Measurements from ENCODE around the gene SLC22A3.

Gene SLC22A3

GRCh38 chr6:160408528-160408927 is 60.4 kb downstream of the SLC22A3 start:
- DNase-seq (ENCODE audit: low read depth in 4 of 4, low spot score in 1 of 4) = no peak

- DNase-seq (ENCODE audit: low read depth in 4 of 4, low spot score in 1 of 4) = no peak
These were observed 64.8 kb downstream of the SLC22A3 start for GRCh38 chr6:160412993-160413392.

DNA sequence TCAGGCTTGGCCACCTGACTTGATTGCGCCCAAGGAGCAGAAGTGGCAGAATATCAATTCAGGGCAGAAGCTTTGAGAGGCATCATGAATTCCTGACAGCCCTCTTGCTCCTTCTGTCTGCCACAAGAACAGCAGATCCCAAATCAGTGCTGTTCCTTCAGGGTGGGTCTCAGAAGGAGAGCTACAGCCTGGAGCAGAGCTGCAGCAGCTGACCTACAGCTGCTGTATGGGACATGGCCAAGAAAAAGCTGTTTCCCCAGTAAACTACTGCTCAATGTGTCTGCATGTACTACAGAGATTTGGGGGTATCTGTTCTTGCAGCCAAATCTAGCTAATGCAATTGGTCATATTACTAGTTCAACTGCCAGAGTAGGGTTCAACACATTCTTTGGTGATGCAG is 69.0 kb downstream of the SLC22A3 start:
- DNase-seq (ENCODE audit: low read depth in 4 of 4, low spot score in 1 of 4) = no peak

- no peak for DNase-seq (ENCODE audit: low read depth in 4 of 4, low spot score in 1 of 4)
These were observed 69.4 kb downstream of the SLC22A3 start for GRCh38 chr6:160417550-160417949.

- no peak for DNase-seq (ENCODE audit: low read depth in 4 of 4, low spot score in 1 of 4)
These were observed 70.2 kb downstream of the SLC22A3 start for GRCh38 chr6:160418370-160418769.

DNA sequence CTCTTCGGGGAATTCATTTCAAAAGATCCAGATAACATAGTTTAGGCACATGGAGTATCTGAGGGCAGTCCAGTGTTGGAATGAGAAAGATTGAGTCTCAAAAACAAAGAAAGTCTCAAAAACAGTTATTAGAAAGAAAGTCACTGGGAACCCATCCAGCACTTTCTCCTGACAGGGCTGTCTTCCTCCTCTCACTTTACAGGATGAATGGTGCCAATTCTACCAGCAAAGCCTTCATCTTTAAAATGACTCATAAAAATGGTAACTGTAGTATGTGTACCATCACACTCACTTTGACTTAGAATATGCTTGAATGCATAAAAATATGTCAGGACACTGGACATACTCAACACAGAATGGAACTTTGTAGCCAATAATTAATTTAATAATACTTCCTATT is 71.3 kb downstream of the SLC22A3 start:
- no peak for DNase-seq (ENCODE audit: low read depth in 4 of 4, low spot score in 1 of 4)

DNA sequence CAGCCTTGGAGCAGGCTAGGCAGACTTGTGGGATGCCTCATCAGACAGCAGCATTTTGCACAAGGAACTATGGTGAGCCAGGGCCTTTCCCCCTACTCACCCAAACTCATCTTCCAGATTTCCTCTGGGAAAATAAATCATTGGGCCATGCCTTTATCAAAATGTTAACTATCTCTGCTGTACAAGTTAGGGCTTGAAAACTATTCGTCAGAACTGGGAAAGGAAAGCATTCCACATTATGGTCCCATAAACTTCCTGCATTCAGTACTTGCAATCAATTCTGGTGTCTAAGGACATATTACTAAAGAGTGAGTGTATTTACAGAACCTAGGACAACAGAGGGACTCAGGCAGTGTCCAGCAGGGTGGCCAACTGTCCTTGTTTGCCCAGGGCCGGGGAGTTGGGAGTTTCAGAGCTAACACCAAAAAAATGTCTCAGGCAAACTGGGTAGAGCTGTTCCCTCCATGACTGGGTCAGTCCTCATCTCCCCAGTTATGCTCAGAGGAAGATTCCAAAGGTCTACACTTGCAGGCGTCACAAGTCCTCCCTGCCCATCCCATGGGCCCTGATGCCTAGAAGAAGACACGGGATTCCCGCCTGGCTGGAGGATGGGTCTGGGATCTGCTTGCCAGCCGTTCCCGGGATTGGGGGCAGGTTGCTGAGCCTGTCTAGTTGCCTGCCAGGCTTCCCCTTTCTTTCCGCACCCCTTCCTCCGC is 72.2 kb downstream of the SLC22A3 start:
- DNase-seq (ENCODE audit: low read depth in 4 of 4, low spot score in 1 of 4) = no peak

GRCh38 chr6:160420969-160421556 is 72.9 kb downstream of the SLC22A3 start:
- DNase-seq (ENCODE audit: low read depth in 4 of 4, low spot score in 1 of 4) = no peak

DNA sequence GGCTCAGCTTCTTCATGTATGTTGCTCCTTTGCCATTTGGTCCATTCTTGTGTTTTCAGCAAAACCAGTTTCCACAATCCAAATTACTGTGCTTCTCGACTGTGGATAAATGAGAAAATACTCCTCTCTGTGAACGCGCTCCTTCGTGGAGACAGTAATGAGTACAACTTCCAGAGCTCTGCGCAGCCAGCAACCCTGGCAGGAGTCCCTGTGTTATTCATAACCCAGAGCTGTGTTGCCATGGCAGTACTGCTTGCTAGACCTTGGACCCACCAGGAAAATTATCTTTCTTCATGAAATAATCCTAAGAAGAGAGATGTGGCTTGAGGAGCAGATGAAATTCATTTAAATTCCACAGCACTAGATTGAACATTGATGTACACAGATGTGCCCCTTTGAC is 73.7 kb downstream of the SLC22A3 start:
- DNase-seq (ENCODE audit: low read depth in 4 of 4, low spot score in 1 of 4) = no peak

- DNase-seq (ENCODE audit: low read depth in 4 of 4, low spot score in 1 of 4) = no peak
These were observed 76.1 kb downstream of the SLC22A3 start for GRCh38 chr6:160424256-160424655.

- DNase-seq (ENCODE audit: low read depth in 4 of 4, low spot score in 1 of 4) = no peak
These were observed 78.0 kb downstream of the SLC22A3 start for GRCh38 chr6:160426136-160426535.

DNA sequence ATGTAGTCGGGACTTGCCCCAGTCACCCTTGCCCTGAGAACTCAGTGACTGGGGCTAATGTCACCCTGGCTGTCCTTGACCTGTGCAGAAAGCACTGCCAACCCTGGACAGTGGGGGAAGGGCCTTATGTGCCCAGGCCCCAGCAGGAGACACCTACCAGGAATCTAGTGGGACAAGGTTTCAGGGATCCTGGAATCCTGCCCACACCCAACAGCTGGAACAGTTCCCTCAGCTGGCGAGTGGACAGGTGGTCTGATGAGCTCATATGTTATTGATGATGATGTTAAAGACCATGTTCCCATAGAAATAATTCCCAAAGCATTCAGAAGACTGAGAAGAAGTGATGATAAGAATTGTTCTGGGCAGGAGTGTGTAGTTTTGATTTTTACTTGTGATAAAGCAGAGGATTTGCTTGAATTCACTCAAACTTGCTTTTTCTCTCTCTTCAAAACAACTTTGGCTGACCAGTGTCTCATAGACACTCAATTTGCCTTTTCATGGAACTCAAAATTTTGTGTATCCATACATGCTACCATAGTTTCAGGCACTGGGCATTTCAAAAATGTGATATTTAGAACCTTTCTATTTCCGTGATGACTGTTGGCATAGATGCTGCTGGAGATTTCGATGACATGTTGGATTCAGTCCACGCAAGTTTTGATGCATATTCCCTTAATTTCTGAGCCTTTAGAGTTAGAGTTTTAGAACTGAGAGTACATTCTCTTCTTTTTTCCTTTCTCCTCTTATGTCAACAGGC is 79.3 kb downstream of the SLC22A3 start:
- no peak for DNase-seq (ENCODE audit: low read depth in 4 of 4, low spot score in 1 of 4)

DNA sequence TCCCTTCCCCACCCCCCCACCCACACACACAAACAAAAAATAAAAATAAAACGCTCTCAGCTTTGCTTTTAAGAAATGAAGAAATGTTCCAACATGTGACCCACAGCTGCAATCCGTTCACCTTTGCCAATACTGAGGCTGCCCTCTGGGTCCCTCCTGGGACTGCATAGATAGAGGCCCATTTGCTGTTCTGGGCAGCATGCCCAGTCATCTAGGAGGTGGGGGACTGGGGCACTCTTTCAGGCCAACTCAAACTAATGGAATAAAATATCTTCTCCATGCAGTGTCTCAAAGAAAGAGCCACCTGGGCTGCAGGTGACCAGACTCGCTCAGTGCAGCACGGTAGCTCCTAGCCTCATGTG is 79.9 kb downstream of the SLC22A3 start:
- DNase-seq (ENCODE audit: low read depth in 4 of 4, low spot score in 1 of 4) = no peak

DNA sequence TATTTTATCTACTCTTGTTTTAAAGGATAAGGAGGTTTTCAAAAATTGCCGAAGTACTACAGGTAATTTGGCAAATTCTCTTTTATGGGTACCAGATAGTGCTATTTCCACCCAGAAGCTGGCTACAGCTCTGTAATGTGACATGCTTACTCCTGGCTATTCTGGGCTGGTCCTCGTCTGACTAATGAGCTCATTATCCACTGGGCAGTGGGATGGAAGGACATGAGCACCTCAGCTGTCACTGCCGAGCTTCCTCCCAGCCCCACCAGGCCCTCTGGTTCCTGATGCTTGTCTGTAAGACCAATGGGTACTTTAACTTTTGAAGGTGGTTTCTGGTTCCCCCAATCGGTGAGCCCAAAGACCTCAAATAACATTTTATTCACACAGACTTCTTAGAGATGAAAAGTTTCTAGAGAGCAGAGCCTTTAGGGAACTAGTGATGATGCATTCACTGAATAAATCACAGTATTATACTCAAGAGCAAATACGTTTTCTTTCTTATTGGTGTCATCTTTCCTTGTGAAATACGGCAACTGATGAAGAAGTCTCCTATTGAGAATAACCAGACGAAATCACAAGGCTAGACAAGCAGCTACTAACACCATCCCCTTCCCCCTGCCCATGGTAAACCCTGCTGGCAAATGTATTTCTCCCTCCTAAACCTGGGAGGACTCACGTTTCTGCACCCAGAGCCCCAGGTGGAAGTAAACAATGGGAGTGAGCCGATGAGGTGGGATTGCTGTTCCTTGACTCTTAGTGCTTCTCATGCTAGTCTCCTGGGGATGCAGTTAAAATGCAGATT is 80.8 kb downstream of the SLC22A3 start:
- no peak for DNase-seq (ENCODE audit: low read depth in 4 of 4, low spot score in 1 of 4)

DNA sequence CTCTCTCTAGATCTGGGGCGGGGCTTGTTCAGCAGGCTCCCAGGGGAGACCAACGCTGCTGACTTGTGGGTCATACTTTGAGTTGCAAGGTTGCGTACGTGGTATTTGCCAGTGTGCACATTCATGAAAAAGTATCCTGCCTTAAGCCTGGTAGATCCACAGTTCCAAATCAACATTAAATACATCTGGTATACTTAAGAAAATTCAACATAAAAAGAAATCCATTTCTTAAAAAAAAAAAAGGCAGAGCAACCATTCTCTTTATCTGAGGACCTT is 81.4 kb downstream of the SLC22A3 start:
- DNase-seq (ENCODE audit: low read depth in 4 of 4, low spot score in 1 of 4) = no peak

GRCh38 chr6:160430203-160430602 is 82.0 kb downstream of the SLC22A3 start:
- no peak for DNase-seq (ENCODE audit: low read depth in 4 of 4, low spot score in 1 of 4)

GRCh38 chr6:160430751-160431150 is 82.6 kb downstream of the SLC22A3 start:
- no peak for DNase-seq (ENCODE audit: low read depth in 4 of 4, low spot score in 1 of 4)

GRCh38 chr6:160431226-160431625 is 83.0 kb downstream of the SLC22A3 start:
- no peak for DNase-seq (ENCODE audit: low read depth in 4 of 4, low spot score in 1 of 4)

DNA sequence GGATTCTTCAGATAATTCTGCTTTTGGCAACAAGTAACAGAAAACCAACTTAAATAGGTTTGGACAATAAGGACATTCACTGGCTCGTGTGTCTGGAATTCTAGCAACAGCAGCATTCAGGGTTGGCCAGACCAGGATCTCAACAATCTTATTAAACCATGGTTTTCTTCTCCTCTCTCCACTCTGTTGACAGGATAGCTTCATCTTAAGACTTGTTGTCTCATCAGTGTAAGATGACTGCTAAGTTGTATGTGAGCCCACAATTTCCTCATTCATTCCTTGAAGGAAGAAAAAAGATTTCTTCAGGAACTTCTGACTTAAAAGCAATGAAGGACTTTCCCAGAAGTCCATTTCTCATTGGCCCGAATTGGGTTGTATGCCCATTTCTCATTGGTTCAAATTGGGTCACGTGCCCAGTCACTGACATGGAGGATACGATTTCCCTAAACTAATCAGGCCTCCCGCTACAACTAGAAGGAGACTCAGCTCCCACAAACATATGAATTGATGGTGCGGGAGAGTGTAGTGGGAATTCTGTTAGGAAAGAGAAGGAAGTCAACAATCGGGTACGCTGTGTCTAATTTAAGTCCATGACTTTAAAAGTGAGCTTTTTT is 83.7 kb downstream of the SLC22A3 start:
- no peak for DNase-seq (ENCODE audit: low read depth in 4 of 4, low spot score in 1 of 4)

GRCh38 chr6:160435935-160436334 is 87.8 kb downstream of the SLC22A3 start:
- no peak for DNase-seq (ENCODE audit: low read depth in 4 of 4, low spot score in 1 of 4)

DNA sequence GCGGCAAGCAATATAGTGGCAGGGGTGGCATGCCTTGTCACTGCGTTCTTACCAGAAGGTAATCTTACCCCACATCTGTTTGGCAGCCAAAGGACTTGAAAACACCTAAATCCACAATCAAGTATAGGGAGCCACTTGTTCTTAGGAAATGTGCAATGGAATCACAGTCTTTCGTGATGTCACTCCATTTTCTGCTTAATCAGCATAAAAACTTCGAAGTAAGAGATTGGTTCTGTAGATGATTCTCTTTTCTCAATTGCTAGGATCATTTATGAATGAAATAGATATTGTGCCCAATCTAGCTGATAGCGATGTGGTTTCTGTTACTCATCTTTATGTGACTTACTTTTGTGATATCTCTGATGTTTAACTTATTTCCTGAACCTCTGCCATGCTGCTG is 89.0 kb downstream of the SLC22A3 start:
- DNase-seq (ENCODE audit: low read depth in 4 of 4, low spot score in 1 of 4) = no peak

Measured in stimulated activated CD4-positive, alpha-beta T cell treated with anti-CD3 and anti-CD28 coated beads, Interleukin-1b, Interleukin-23, amount 100 ng/mL, for 24 hours (primary cell).